Vein endothelial cell (primary cell): ENCODE measurements around the gene ZNF689. TPM values are rescaled to one million over a fixed set of nuclear protein-coding genes. Genes with fewer than 3 reads are reported as not detected.

ENCODE experiments used
- small RNA-seq: library from RNA; depleted of rRNA; stranded (forward); fragments of <200 nt; gene quantifications from one replicate; pipeline ENCODE3, GENCODE V24; 2012
- total RNA-seq: library from RNA; depleted of rRNA; stranded (reverse); fragments of >200 nt; gene quantifications from 2 replicates; pipeline ENCODE4 v1.2.3, GENCODE V29; 2012

ZNF689 gene
- 7.2 and 7.9 TPM in 2 replicates for total RNA-seq

GRCh38 chr16:30609926-30610839 is at the start of gene ZNF689:
TSS of gene ZNF689 (minus strand) at chr16:30610389. CDS start at chr16:30610041, 348 bp downstream.

GRCh38 chr16:30657866-30658730 is 47.9 kb upstream of the ZNF689 start, which contains the start of gene FBRS:
TSS of gene FBRS (plus strand) at chr16:30658431. CDS start at chr16:30659519, 1,088 bp downstream.

GRCh38 chr16:30650369-30651123 is 40.4 kb upstream of the ZNF689 start, which contains the start of gene PRR14:
TSS of gene PRR14 (plus strand) at chr16:30650960. CDS start at chr16:30651646, 686 bp downstream.

GRCh38 chr16:30585400-30586191 is 24.6 kb downstream of the ZNF689 start, which contains the start of gene ZNF785:
TSS of gene ZNF785 (minus strand) at chr16:30585697. CDS start at chr16:30585611, 86 bp downstream.

GRCh38 chr16:30571445-30572322 is 38.5 kb downstream of the ZNF689 start, which contains the start of gene ZNF688:
TSS of gene ZNF688 (minus strand) at chr16:30571714. CDS start at chr16:30571629, 85 bp downstream.

GRCh38 chr16:30557957-30558788 is 52.0 kb downstream of the ZNF689 start, which contains the start of gene ZNF764:
TSS of gene ZNF764 (minus strand) at chr16:30558374. CDS start at chr16:30558182, 192 bp downstream.

Small RNA genes within 50 kb of the gene (small RNA-seq; reads per million reads assigned to genes)
- not detected for gene AC093249.1
- gene AC093249.4 = not detected

Other genes with a start within 250 kb of the ZNF689 start
- gene TBC1D10B, start 239.9 kb downstream of the ZNF689 start, total RNA-seq = 45.6 and 48.0 TPM in 2 replicates
- gene MYL11, start 235.6 kb downstream of the ZNF689 start, total RNA-seq = not detected in 2 replicates
- not detected in 2 replicates for gene SEPTIN1, start 227.8 kb downstream of the ZNF689 start, total RNA-seq
- gene ZNF48, start 215.0 kb downstream of the ZNF689 start, total RNA-seq = 18.9 and 30.4 TPM in 2 replicates
- gene ZNF771, start 202.8 kb downstream of the ZNF689 start, total RNA-seq = 9.3 and 14.7 TPM in 2 replicates
- 39.8 and 51.2 TPM in 2 replicates for gene DCTPP1, start 180.4 kb downstream of the ZNF689 start, total RNA-seq
- gene SEPHS2, start 164.5 kb downstream of the ZNF689 start, total RNA-seq = 10.8 and 12.1 TPM in 2 replicates
- gene ITGAL, start 137.6 kb downstream of the ZNF689 start, total RNA-seq = not detected in 2 replicates
- gene ZNF768, start 83.8 kb downstream of the ZNF689 start, total RNA-seq = 25.3 and 32.0 TPM in 2 replicates
- gene ZNF747, start 75.5 kb downstream of the ZNF689 start, total RNA-seq = 9.5 and 11.7 TPM in 2 replicates
- 10.5 and 10.6 TPM in 2 replicates for gene ZNF764, start 52.0 kb downstream of the ZNF689 start, total RNA-seq
- 5.2 and 6.2 TPM in 2 replicates for gene ZNF688, start 38.7 kb downstream of the ZNF689 start, total RNA-seq
- 12.7 and 13.0 TPM in 2 replicates for gene ZNF785, start 24.7 kb downstream of the ZNF689 start, total RNA-seq
- gene PRR14, start 40.6 kb upstream of the ZNF689 start, total RNA-seq = 11.4 and 15.7 TPM in 2 replicates
- gene FBRS, start 48.0 kb upstream of the ZNF689 start, total RNA-seq = 31.4 and 40.1 TPM in 2 replicates
- gene SRCAP, start 88.8 kb upstream of the ZNF689 start, total RNA-seq = 30.4 and 31.7 TPM in 2 replicates
- gene PHKG2, start 138.0 kb upstream of the ZNF689 start, total RNA-seq = 20.9 and 25.4 TPM in 2 replicates
- gene CFAP119, start 151.7 kb upstream of the ZNF689 start, total RNA-seq = 2.0 and 3.5 TPM in 2 replicates
- gene RNF40, start 151.9 kb upstream of the ZNF689 start, total RNA-seq = 89.9 and 94.1 TPM in 2 replicates
- gene ZNF629, start 176.8 kb upstream of the ZNF689 start, total RNA-seq = 13.9 and 18.3 TPM in 2 replicates